OCI-LY1 (cell line): ENCODE data around the gene SNRPF.

ENCODE experiments used
- H2AFZ ChIP-seq: fragments of 200-600 bp; sonication (generic), shearing (Covaris generic); 2 replicates; pipeline ENCODE4 v1.6.0; 2014; ENCODE audit warnings: antibody characterized with exemption, mild to moderate bottlenecking, low read length
- H3F3A ChIP-seq: fragments of 200-600 bp; sonication (generic), shearing (Covaris generic); 2 replicates; pipeline ENCODE4 v1.6.0; 2014; ENCODE audit warnings: mild to moderate bottlenecking, antibody characterized with exemption, low read length, moderate library complexity; ENCODE audit not compliant: insufficient read depth
- H3K27ac ChIP-seq: fragments of 200-600 bp; sonication (generic); 2 replicates; pipeline ENCODE4 v1.5.1; 2014; ENCODE audit warnings: low read length, mixed run types, mild to moderate bottlenecking, low read depth; ENCODE audit not compliant: poor library complexity, severe bottlenecking
- H3K27me3 ChIP-seq: fragments of 200-600 bp; sonication (generic); 2 replicates; pipeline ENCODE4 v1.6.0; 2014; ENCODE audit warnings: antibody characterized with exemption, mild to moderate bottlenecking, low read length, moderate library complexity; ENCODE audit not compliant: insufficient read depth
- H3K36me3 ChIP-seq: fragments of 200-600 bp; sonication (generic); 2 replicates; pipeline ENCODE4 v1.6.1; 2014; ENCODE audit warnings: mild to moderate bottlenecking, antibody characterized with exemption, low read length, moderate library complexity, mixed read lengths; ENCODE audit not compliant: insufficient read depth
- H3K4me1 ChIP-seq: fragments of 200-600 bp; sonication (generic); 2 replicates; pipeline ENCODE4 v1.5.1; 2014; ENCODE audit warnings: mild to moderate bottlenecking, low read length, moderate library complexity; ENCODE audit not compliant: insufficient read depth, severe bottlenecking
- H3K4me2 ChIP-seq: fragments of 200-600 bp; sonication (generic), shearing (Covaris generic); 2 replicates; pipeline ENCODE4 v1.6.1; 2014; ENCODE audit warnings: low read length
- H3K4me3 ChIP-seq: fragments of 200-600 bp; sonication (generic); 2 replicates; pipeline ENCODE4 v1.5.1; 2014; ENCODE audit warnings: low read length, low read depth, mild to moderate bottlenecking, mixed read lengths; ENCODE audit not compliant: poor library complexity, severe bottlenecking
- H3K79me2 ChIP-seq: fragments of 200-600 bp; shearing (Covaris generic); 2 replicates; pipeline ENCODE4 v1.6.1; 2016; ENCODE audit warnings: mixed run types, low read length, mixed read lengths; ENCODE audit not compliant: insufficient read depth
- H3K9ac ChIP-seq: fragments of 200-600 bp; sonication (generic), shearing (Covaris generic); 2 replicates; pipeline ENCODE4 v1.6.1; 2014; ENCODE audit warnings: mild to moderate bottlenecking, low read length, mixed read lengths
- H3K9me2 ChIP-seq: fragments of 200-600 bp; sonication (generic), shearing (Covaris generic); 2 replicates; pipeline ENCODE4 v1.6.1; 2014; ENCODE audit warnings: low read depth, mild to moderate bottlenecking, low read length, mixed read lengths
- H3K9me3 ChIP-seq: fragments of 200-600 bp; shearing (Covaris generic); 2 replicates; pipeline ENCODE4 v1.6.1; 2014; ENCODE audit warnings: low read length, mixed read lengths
- H4K20me1 ChIP-seq: fragments of 200-600 bp; sonication (generic), shearing (Covaris generic); 2 replicates; pipeline ENCODE4 v1.6.0; 2016; ENCODE audit warnings: mild to moderate bottlenecking, low read length; ENCODE audit not compliant: insufficient read depth
- EZH2 ChIP-seq: fragments of 200-600 bp; sonication (generic), shearing (Covaris generic); IDR thresholded peaks from 2 replicates; pipeline ENCODE4 v1.8.0; 2017; ENCODE audit warnings: borderline replicate concordance, mixed run types, mild to moderate bottlenecking, antibody characterized with exemption, low read length, moderate library complexity, mixed read lengths
- TF ChIP-seq, protein P1 (sequence below): fragments of 200-600 bp; sonication (generic), shearing (Covaris generic); IDR thresholded peaks from 2 replicates; pipeline ENCODE4 v1.5.1; 2017; ENCODE audit warnings: mild to moderate bottlenecking, antibody characterized with exemption, low read length, moderate library complexity, mixed read lengths

The SNRPF gene

DNA sequence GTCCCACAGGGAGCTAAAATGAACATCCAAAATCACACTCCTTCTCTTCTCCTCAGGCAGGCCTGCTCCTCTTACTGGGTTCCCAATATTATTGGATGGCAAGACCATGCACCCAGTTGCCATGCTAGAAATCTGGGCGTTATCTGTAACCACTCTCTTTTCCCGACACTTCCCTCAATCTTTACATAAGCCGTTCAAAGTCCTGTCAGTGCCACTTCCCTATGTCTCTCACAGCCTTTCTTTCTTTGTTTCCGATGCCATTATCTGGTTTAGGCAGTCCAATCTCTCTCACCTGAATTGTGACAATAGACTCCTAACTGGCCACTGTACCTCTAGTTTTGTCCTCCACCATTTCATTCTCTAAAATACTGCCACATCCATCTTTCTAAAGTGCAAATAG is 24.1 kb downstream of the SNRPF start:
- Histone ChIP-seq H3K79me2 (no peaks in the 10 kb centered on the region), H3K4me3 (no peak overlapping the region), H3K9ac (no peak overlapping the region), H3K27me3 (no peaks in the 10 kb centered on the region; the same call in 1 of the 2 replicates), H3K36me3 (no peaks in the 10 kb centered on the region), H3K27ac (no peak overlapping the region), H3F3A (no peaks in the 10 kb centered on the region), H3K4me1 (no peaks in the 10 kb centered on the region), H3K4me2 (no peak overlapping the region), H3K9me3 (0 out of 2 replicates have a peak, but pooled peaks cover 2% of the 10 kb centered on the region), H3K9me2 (no peaks in the 10 kb centered on the region), H2AFZ (no peak overlapping the region), H4K20me1 (no peaks in the 10 kb centered on the region)
- no peak for TF ChIP-seq EZH2
- TF ChIP-seq, protein P1, sequence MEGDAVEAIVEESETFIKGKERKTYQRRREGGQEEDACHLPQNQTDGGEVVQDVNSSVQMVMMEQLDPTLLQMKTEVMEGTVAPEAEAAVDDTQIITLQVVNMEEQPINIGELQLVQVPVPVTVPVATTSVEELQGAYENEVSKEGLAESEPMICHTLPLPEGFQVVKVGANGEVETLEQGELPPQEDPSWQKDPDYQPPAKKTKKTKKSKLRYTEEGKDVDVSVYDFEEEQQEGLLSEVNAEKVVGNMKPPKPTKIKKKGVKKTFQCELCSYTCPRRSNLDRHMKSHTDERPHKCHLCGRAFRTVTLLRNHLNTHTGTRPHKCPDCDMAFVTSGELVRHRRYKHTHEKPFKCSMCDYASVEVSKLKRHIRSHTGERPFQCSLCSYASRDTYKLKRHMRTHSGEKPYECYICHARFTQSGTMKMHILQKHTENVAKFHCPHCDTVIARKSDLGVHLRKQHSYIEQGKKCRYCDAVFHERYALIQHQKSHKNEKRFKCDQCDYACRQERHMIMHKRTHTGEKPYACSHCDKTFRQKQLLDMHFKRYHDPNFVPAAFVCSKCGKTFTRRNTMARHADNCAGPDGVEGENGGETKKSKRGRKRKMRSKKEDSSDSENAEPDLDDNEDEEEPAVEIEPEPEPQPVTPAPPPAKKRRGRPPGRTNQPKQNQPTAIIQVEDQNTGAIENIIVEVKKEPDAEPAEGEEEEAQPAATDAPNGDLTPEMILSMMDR = no peak

DNA sequence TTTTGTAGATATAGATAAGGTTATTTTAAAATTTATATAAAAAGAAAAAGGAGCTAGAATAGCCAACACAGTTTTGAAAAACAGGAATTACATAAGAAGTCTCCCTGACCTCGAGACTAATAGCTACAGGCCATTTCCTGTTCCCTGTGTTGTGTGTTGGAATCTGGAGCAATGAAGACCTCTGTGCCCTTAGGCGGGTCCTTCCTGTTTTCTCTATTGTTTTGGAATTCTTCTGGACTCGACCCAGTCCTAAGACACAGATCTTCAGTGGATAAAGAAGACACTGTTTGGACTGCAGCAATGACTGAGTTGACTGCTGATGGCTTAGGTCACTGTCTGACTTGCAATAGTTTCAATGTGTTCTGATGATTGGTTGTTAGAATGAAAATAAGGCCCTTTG is 26.2 kb downstream of the SNRPF start:
- no peaks in the 10 kb centered on the region for H3K27me3 ChIP-seq
- TF ChIP-seq EZH2 = no peak
- TF ChIP-seq, protein P1 = no peak
- no peaks in the 10 kb centered on the region for H3K9me2 ChIP-seq
- no peaks in the 10 kb centered on the region for H4K20me1 ChIP-seq
- H3K79me2 ChIP-seq = no peaks in the 10 kb centered on the region
- no peaks in the 10 kb centered on the region for H3K4me1 ChIP-seq
- no peaks in the 10 kb centered on the region for H3F3A ChIP-seq
- H3K9ac ChIP-seq = no peak overlapping the region
- no peak overlapping the region for H3K4me3 ChIP-seq
- H3K9me3 ChIP-seq = 0 out of 2 replicates have a peak, but pooled peaks cover 2% of the 10 kb centered on the region
- no peaks in the 10 kb centered on the region for H3K36me3 ChIP-seq
- no peak overlapping the region for H2AFZ ChIP-seq
- no peak overlapping the region for H3K27ac ChIP-seq
- H3K4me2 ChIP-seq = no peak overlapping the region

DNA sequence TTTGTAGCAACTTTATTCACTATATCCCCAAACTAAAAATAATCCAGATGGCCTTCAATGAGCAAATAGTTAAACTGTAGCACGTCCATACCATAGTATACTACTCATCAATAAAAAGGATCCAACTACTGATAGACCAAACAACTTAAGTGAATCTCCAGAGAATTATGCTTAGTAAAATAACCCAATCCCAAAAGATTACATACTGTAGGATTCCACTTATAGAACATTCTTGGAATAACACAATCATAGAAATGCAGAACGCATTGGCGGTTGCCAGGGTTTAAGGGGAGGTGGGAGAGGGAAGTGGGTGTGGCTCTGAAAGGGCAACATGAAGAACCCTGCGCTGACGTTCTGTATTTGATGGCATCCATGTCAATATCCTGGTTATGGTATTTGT is 28.6 kb downstream of the SNRPF start:
- Histone ChIP-seq H3K9me2 (no peaks in the 10 kb centered on the region), H3K79me2 (no peaks in the 10 kb centered on the region), H2AFZ (no peak overlapping the region), H3K36me3 (no peaks in the 10 kb centered on the region), H3K27ac (no peak overlapping the region), H3K27me3 (0 out of 2 replicates have a peak, but pooled peaks cover 5% of the 10 kb centered on the region), H3K4me1 (no peaks in the 10 kb centered on the region), H3K9ac (no peak overlapping the region), H4K20me1 (no peaks in the 10 kb centered on the region), H3K4me3 (no peak overlapping the region), H3F3A (no peaks in the 10 kb centered on the region), H3K4me2 (no peak overlapping the region), H3K9me3 (0 out of 2 replicates have a peak, but pooled peaks cover 2% of the 10 kb centered on the region)
- no peak for TF ChIP-seq EZH2
- TF ChIP-seq, protein P1 = no peak
